GM23338 (cell line): ENCODE measurements around the gene EPSTI1.

ENCODE experiments used
- EZH2 ChIP-seq: fragments of 200-600 bp; sonication (generic); IDR thresholded peaks from one replicate; pipeline ENCODE4 v1.8.0; 2017; ENCODE audit warnings: antibody characterized with exemption, mild to moderate bottlenecking, low read depth; ENCODE audit not compliant: unreplicated experiment
- EZH2phosphoT487 ChIP-seq: fragments of 200-600 bp; sonication (generic); IDR thresholded peaks from one replicate; pipeline ENCODE4 v1.8.1; 2018; ENCODE audit warnings: antibody characterized with exemption; ENCODE audit not compliant: unreplicated experiment
- JUNB ChIP-seq: IDR thresholded peaks from one replicate; pipeline ENCODE4 v1.6.1; 2016; ENCODE audit warnings: antibody characterized with exemption; ENCODE audit not compliant: unreplicated experiment
- POLR2AphosphoS5 ChIP-seq: IDR thresholded peaks from 2 replicates; pipeline ENCODE4 v1.6.1; 2016; ENCODE audit warnings: antibody characterized with exemption, low read depth
- ZNF114 ChIP-seq: fragments of 250-450 bp; sonication (Bioruptor Pico); IDR thresholded peaks from 2 replicates; pipeline ENCODE4 v1.5.0; 2020; ENCODE audit warnings: mild to moderate bottlenecking, moderate library complexity
- ZNF331 ChIP-seq: fragments of 250-450 bp; sonication (Bioruptor Pico); IDR thresholded peaks from 2 replicates; pipeline ENCODE4 v1.5.0; 2020; ENCODE audit warnings: low read depth, mild to moderate bottlenecking, moderate library complexity
- TF ChIP-seq, protein P1 (sequence below), 2 experiments: fragments of 200-600 bp in 1 of 2; sonication (generic) in 1 of 2; conservative IDR thresholded peaks; 2 replicates each; pipeline versions ENCODE4 v1.5.1 to v1.6.1; 2016 to 2017; ENCODE audit warnings: antibody characterized with exemption in 2 of 2, low read depth in 2 of 2, mild to moderate bottlenecking in 2 of 2, moderate library complexity in 1 of 2
- TF ChIP-seq, protein P2 (sequence below): IDR thresholded peaks from one replicate; pipeline ENCODE4 v1.6.1; 2018; ENCODE audit warnings: antibody characterized with exemption; ENCODE audit not compliant: unreplicated experiment

DNA sequence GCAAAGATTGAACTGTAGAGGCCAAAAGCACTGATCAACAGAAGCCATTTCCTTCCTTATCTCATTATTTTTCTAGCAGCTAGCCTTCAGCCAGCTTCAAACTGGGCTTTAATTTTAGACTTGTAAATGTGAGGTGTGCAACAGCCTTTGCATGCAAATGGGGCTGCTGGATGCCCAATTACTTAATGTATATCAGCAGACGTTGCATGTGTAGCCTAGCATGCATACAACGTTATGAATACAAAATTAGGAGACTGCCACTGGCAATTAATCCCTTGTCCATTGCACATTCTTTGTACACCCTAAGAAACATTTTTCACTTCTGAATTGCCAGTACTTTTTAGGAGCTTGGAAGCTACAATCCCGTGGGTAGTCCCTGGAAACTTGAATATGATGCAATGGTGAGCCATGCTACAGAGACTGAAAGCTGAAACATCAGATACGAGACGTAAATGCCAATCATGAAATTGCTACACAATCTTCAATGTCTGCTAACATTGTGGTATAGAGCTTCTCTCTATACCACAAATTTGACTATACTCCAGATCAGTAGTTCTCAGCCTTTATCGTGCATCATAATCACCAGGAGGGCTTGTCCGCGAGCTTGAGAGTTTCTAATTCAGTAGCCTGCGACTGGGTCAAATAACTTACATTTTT is 20.2 kb downstream of the EPSTI1 start:
- TF ChIP-seq, protein P1, sequence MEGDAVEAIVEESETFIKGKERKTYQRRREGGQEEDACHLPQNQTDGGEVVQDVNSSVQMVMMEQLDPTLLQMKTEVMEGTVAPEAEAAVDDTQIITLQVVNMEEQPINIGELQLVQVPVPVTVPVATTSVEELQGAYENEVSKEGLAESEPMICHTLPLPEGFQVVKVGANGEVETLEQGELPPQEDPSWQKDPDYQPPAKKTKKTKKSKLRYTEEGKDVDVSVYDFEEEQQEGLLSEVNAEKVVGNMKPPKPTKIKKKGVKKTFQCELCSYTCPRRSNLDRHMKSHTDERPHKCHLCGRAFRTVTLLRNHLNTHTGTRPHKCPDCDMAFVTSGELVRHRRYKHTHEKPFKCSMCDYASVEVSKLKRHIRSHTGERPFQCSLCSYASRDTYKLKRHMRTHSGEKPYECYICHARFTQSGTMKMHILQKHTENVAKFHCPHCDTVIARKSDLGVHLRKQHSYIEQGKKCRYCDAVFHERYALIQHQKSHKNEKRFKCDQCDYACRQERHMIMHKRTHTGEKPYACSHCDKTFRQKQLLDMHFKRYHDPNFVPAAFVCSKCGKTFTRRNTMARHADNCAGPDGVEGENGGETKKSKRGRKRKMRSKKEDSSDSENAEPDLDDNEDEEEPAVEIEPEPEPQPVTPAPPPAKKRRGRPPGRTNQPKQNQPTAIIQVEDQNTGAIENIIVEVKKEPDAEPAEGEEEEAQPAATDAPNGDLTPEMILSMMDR (conservative IDR thresholded peaks at IDR 0.05; ENCODE audit: low read depth in 2 of 2): no peak
- TF ChIP-seq POLR2AphosphoS5 (no peak), ZNF114 (no peak), EZH2 (no peak), ZNF331 (CRISPR knock-in tag) (no peak), JUNB (no peak), EZH2phosphoT487 (no peak)
- TF ChIP-seq, protein P2, sequence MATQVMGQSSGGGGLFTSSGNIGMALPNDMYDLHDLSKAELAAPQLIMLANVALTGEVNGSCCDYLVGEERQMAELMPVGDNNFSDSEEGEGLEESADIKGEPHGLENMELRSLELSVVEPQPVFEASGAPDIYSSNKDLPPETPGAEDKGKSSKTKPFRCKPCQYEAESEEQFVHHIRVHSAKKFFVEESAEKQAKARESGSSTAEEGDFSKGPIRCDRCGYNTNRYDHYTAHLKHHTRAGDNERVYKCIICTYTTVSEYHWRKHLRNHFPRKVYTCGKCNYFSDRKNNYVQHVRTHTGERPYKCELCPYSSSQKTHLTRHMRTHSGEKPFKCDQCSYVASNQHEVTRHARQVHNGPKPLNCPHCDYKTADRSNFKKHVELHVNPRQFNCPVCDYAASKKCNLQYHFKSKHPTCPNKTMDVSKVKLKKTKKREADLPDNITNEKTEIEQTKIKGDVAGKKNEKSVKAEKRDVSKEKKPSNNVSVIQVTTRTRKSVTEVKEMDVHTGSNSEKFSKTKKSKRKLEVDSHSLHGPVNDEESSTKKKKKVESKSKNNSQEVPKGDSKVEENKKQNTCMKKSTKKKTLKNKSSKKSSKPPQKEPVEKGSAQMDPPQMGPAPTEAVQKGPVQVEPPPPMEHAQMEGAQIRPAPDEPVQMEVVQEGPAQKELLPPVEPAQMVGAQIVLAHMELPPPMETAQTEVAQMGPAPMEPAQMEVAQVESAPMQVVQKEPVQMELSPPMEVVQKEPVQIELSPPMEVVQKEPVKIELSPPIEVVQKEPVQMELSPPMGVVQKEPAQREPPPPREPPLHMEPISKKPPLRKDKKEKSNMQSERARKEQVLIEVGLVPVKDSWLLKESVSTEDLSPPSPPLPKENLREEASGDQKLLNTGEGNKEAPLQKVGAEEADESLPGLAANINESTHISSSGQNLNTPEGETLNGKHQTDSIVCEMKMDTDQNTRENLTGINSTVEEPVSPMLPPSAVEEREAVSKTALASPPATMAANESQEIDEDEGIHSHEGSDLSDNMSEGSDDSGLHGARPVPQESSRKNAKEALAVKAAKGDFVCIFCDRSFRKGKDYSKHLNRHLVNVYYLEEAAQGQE: no peak
